ENCODE data around the gene CORO2B.

DNA sequence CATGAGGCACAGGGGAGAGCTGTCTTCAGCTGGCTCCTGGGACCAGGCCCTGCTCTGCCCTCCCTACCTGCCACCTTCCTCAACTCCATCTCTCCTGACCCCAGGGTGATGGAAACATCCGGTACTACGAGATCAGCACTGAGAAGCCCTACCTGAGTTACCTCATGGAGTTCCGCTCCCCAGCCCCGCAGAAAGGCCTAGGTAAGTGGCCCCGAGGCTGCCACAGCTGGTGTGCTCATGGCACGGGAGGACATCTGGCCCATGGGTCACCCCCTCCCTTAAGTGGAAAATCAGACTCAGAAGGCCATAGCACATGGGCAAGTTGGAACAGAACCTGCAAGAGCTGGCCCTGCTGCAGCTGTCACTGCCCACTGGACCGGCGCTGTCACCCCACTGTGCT, 136.3 kb downstream of the CORO2B start:
- TF ChIP-seq POLR2A (IDR thresholded peaks at IDR 0.05), result no peak
- no peak for TF ChIP-seq CTCF (IDR thresholded peaks at IDR 0.05)
